Esophagus muscularis mucosa (tissue), 4 donors: Measurements from ENCODE around the gene CUX1. TPM values are rescaled to one million over a fixed set of nuclear protein-coding genes. Genes with fewer than 3 reads are reported as not detected.

Source experiments
- DNase-seq: peaks from one replicate; pipeline ENCODE4 v3.0.0-alpha.2; 2017; ENCODE audit errors: extremely low spot score
- H3K27ac ChIP-seq, 4 donors: fragments of 200-600 bp; sonication (generic); replicated peaks in 1 of 4; 1 replicate in 3 of 4; 2 replicates in 1 of 4; pipeline ENCODE4 v1.5.1; 2016 to 2019; ENCODE audit warnings: mild to moderate bottlenecking in 1 of 4
- H3K27me3 ChIP-seq, 4 donors: fragments of 200-600 bp; sonication (generic); one replicate each; pipeline versions ENCODE4 v1.5.1 to v1.6.0; 2016 to 2019
- H3K36me3 ChIP-seq, 4 donors: fragments of 200-600 bp; sonication (generic); one replicate each; pipeline ENCODE4 v1.5.1; 2016 to 2019
- H3K4me1 ChIP-seq, 4 donors: fragments of 200-600 bp; sonication (generic); one replicate each; pipeline ENCODE4 v1.5.1; 2016 to 2019
- H3K4me3 ChIP-seq, 4 donors: fragments of 200-600 bp; sonication (generic); 1 replicate in 2 of 4; 2 replicates in 2 of 4; pipeline ENCODE4 v1.5.1; 2016 to 2019; ENCODE audit warnings: mild to moderate bottlenecking in 4 of 4, moderate library complexity in 1 of 4
- H3K9me3 ChIP-seq, 4 donors: fragments of 200-600 bp; sonication (generic); 1 replicate in 3 of 4; 2 replicates in 1 of 4; pipeline ENCODE4 v1.5.1; 2016 to 2019
- CTCF ChIP-seq, 3 experiments: fragments of 200-600 bp in 2 of 3; fragments of 450-650 bp in 1 of 3; sonication (generic) in 2 of 3; IDR thresholded peaks; one replicate each; pipeline ENCODE4 v1.5.1; 2017 to 2019; ENCODE audit warnings: antibody characterized with exemption in 3 of 3, mild to moderate bottlenecking in 2 of 3, moderate library complexity in 1 of 3
- EP300 ChIP-seq: sonication (generic); formaldehyde crosslinking; IDR thresholded peaks from one replicate; pipeline ENCODE4 v1.6.1; 2017; ENCODE audit warnings: antibody characterized with exemption
- POLR2A ChIP-seq: fragments of 450-650 bp; IDR thresholded peaks from one replicate; pipeline ENCODE4 v1.6.1; 2017; ENCODE audit warnings: antibody characterized with exemption, moderate library complexity, mild to moderate bottlenecking, low read depth
- POLR2AphosphoS5 ChIP-seq, 2 donors: sonication (generic); formaldehyde crosslinking; IDR thresholded peaks; one replicate each; pipeline ENCODE4 v1.6.1; 2017; ENCODE audit warnings: antibody characterized with exemption in 2 of 2
- WGBS: methylation state at CpG from one replicate; pipeline ENCODE4 v1.1.5; 2018; 5-methylcytosine and 5-hydroxymethylcytosine counted together
- intact Hi-C: fragments of 100-400 bp; cut with DNase I; formaldehyde crosslinking; loops from one replicate; pipeline ENCODE4 v1.15.1; 2023
- total RNA-seq, 4 donors: library from RNA; depleted of rRNA; stranded (reverse); fragments of >200 nt; gene quantifications; one replicate each; pipeline versions ENCODE4 v1.1.0 to v1.2.1, GENCODE V29; 2016

Gene CUX1
- total RNA-seq, 4 donors from 2014 or later, result 61.5 to 136 (median 92.3) TPM

- no peak for DNase-seq
- no peaks in the 10 kb centered on the region for H3K36me3 ChIP-seq
- TF ChIP-seq POLR2AphosphoS5 (IDR thresholded peaks at IDR 0.05), result no peak
- TF ChIP-seq POLR2A, result no peak
- no peak for TF ChIP-seq CTCF (IDR thresholded peaks at IDR 0.05)
- intact Hi-C loops, result no loop called here
- 81% methylated on average over 8 of the region's 10 CpGs for WGBS
- H3K4me3 ChIP-seq, result no peak overlapping the region
- H3K4me1 ChIP-seq, result peaks cover 0 to 12% (median 8%) of the 10 kb centered on the region in 4 donors
- no peaks in the 10 kb centered on the region for H3K27me3 ChIP-seq
- no peaks in the 10 kb centered on the region for H3K9me3 ChIP-seq
- no peak overlapping the region for H3K27ac ChIP-seq
These were observed 178.8 kb downstream of the CUX1 start for GRCh38 chr7:101996131-101996691.

- WGBS, result 97% methylated on average over 16 of the region's 16 CpGs
- H3K4me3 ChIP-seq, result no peak overlapping the region
- no peak for DNase-seq
- intact Hi-C loops, result no loop called here
- no peaks in the 10 kb centered on the region for H3K36me3 ChIP-seq
- no peaks in the 10 kb centered on the region for H3K9me3 ChIP-seq
- no peak for TF ChIP-seq EP300
- no peak for TF ChIP-seq POLR2AphosphoS5 (IDR thresholded peaks at IDR 0.05)
- TF ChIP-seq POLR2A, result no peak
- H3K27me3 ChIP-seq, result no peaks in the 10 kb centered on the region
- H3K4me1 ChIP-seq, result peaks cover 0 to 12% (median 8%) of the 10 kb centered on the region in 4 donors
- H3K27ac ChIP-seq, result no peak overlapping the region
These were observed 179.4 kb downstream of the CUX1 start for GRCh38 chr7:101996876-101997275.

GRCh38 chr7:101998029-101998905, 180.8 kb downstream of the CUX1 start:
- WGBS, result 71% methylated on average over 22 of the region's 24 CpGs
- no peak overlapping the region for H3K27ac ChIP-seq
- TF ChIP-seq CTCF (IDR thresholded peaks at IDR 0.05) (no peak), POLR2A (no peak), EP300 (no peak), POLR2AphosphoS5 (IDR thresholded peaks at IDR 0.05) (no peak)
- no peaks in the 10 kb centered on the region for H3K9me3 ChIP-seq
- peaks cover 0 to 12% (median 8%) of the 10 kb centered on the region in 4 donors for H3K4me1 ChIP-seq
- no peaks in the 10 kb centered on the region for H3K27me3 ChIP-seq
- DNase-seq, result no peak
- H3K4me3 ChIP-seq, result no peak overlapping the region
- no peaks in the 10 kb centered on the region for H3K36me3 ChIP-seq
- intact Hi-C loops, result no loop called here

- Histone ChIP-seq H3K36me3 (no peaks in the 10 kb centered on the region), H3K9me3 (no peaks in the 10 kb centered on the region), H3K4me3 (no peak overlapping the region), H3K27ac (no peak overlapping the region), H3K27me3 (no peaks in the 10 kb centered on the region), H3K4me1 (peaks cover 0 to 12% (median 8%) of the 10 kb centered on the region in 4 donors)
- TF ChIP-seq POLR2A, result no peak
- no peak for TF ChIP-seq POLR2AphosphoS5 (IDR thresholded peaks at IDR 0.05)
- TF ChIP-seq CTCF (IDR thresholded peaks at IDR 0.05), result no peak
- TF ChIP-seq EP300, result no peak
- no peak for DNase-seq
- 58% methylated on average over 3 of the region's 6 CpGs for WGBS
- intact Hi-C loops, result no loop called here
These were observed 181.4 kb downstream of the CUX1 start for GRCh38 chr7:101998906-101999240.

GRCh38 chr7:101999393-101999792, 182.0 kb downstream of the CUX1 start:
- Histone ChIP-seq H3K9me3 (no peaks in the 10 kb centered on the region), H3K27me3 (no peaks in the 10 kb centered on the region), H3K27ac (no peak overlapping the region), H3K4me3 (no peak overlapping the region), H3K4me1 (peaks cover 0 to 12% (median 8%) of the 10 kb centered on the region in 4 donors), H3K36me3 (no peaks in the 10 kb centered on the region)
- no peak for TF ChIP-seq EP300
- no peak for TF ChIP-seq CTCF (IDR thresholded peaks at IDR 0.05)
- TF ChIP-seq POLR2A, result no peak
- no peak for TF ChIP-seq POLR2AphosphoS5 (IDR thresholded peaks at IDR 0.05)
- DNase-seq, result no peak
- intact Hi-C loops, result no loop called here
- 86% methylated on average over 9 of the region's 9 CpGs for WGBS
